GM21576 (cell line): ENCODE results near the gene CDCA7.
"Not testable (repeated sequence)": the region's sequence is repeated elsewhere in the genome, so short reads cannot be mapped to it uniquely, and the experiment has no call there.

Source experiments
- ATAC-seq: cut with Tn5 transposase; IDR thresholded peaks from one replicate; pipeline ENCODE4 v1.9.1; 2021; ENCODE audit warnings: mild to moderate bottlenecking, moderate library complexity; ENCODE audit not compliant: unreplicated experiment

Gene CDCA7

DNA sequence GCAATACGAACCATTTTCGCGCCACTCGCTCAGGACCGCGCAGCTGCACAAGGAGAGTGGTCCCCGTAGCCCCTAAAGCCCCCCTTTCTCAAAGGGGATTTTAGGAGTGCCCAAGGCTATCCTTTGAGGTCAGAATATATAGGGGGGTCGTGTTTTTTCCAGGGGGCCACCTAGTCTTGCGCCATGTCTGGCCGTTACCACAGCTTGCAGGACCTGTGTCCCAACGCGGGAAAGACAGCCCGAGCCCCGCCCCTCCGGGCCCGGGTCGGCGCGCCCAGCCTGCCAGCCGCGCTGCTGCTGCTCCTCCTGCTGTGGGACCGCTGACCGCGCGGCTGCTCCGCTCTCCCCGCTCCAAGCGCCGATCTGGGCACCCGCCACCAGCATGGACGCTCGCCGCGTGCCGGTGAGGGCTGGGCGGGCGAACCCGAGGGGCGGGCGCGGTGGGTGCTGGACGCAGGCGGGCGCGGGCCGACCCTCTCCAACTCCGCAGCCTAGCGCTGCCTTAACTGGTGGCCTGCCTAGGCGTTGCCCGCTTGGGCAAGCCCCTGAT, at the start of gene CDCA7:
Gene CDCA7 (plus strand): TSS at position 291 of the 550 bp plus-strand sequence. CDS start 92 bp downstream, at position 383.
- ATAC-seq: peak; percentile 35

DNA sequence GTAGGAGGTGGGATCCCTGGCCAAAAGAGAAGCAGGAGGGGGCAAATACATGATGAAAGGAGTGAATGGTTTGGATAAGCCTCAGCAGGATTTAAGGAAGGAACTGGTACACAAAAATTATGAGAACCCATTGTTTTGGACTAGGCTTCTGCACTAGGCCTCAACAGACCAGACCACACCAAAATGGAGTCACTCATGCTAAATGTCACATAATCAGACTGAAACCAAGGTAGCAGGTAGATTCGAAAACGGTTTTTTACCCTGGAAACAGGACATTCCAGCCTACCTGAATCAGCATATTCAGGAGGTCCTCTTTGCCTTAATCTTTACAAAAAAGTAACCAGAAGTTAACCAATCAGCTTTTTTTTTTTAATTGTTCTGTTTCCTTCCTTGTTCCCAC, 49.4 kb upstream of the CDCA7 start:
- no peak for ATAC-seq

GRCh38 chr2:173307293-173307692, 47.4 kb upstream of the CDCA7 start:
- peak; percentile 89 for ATAC-seq

- ATAC-seq: not testable (repeated sequence)
These were observed 45.3 kb upstream of the CDCA7 start for GRCh38 chr2:173309370-173309769.

DNA sequence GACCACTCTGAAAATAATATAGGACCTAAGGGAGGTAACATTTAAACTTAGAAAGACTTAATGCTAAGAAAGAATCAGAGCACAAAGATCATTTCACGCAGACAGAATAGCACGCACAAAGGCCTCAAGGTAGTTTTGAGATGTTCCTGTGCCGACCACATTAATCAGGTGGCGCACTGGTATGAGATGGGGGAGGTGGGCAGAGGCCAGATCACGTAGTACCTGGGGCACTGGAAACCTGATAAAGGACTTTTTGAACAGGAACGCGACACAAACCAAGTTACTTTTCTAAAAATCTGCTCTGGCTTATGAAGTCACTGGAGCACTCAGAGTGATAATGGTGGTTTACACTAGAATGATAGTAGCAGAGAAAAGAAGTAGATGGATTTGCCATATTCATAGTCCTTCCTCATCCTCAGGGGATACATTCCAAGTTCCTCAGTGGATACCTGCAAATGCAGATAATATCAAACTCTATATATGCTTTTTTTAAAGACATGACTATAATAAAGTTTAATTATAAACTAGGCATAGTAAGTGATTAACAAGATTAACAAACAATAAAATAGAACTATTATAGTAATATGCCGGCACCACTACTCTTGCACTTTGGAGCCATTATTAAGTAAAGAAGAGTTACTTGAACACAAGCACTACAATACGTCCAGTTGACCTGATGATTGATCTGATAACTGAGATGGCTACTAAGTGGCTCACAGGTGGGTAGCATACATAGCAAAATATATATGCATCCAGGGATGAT, 42.6 kb upstream of the CDCA7 start:
- ATAC-seq: no peak

- ATAC-seq: no peak
These were observed 31.3 kb upstream of the CDCA7 start for GRCh38 chr2:173323371-173323770.

DNA sequence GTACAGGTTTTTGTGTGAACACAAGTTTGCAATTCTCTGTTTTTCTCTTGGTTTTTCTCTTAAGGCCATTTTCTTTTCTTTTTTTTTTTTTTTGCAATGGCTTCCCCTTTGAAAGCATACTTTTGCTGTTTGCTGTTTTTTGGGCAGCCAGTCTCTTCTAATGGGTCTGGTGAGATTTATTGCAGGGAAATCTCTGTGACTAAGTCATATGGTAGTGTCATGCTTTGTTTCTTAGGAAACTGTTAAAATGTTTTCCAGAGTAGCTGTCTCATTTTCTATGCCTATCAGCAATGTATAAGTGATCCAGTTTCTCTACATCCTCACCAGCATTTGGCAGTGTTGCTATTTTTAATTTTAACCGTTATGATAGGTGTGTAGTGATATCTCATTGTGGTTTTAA, 27.9 kb upstream of the CDCA7 start:
- ATAC-seq: no peak

- ATAC-seq: no peak
These were observed 27.3 kb upstream of the CDCA7 start for GRCh38 chr2:173327421-173327820.

- not testable (repeated sequence) for ATAC-seq
These were observed 21.7 kb upstream of the CDCA7 start for GRCh38 chr2:173333003-173333402.

DNA sequence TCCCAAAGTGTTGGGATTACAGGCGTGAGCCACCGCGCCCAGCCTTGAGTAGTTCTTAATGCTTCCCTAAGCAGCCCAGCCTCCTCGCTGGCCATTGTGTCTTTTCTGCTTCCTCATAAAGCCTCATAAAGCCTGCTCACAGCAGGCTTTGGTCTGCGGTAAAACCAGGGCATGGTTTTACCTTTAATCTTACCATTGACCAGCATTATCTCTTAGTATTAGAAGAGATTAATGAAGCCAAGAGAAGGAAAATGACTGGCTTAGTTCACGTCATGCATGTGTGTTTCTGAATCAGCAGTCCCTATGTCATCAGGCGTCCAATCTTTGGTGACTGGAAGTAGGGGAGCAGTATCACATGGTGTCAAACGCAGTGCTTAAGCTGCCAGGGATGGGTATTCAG, 14.9 kb upstream of the CDCA7 start:
- no peak for ATAC-seq

DNA sequence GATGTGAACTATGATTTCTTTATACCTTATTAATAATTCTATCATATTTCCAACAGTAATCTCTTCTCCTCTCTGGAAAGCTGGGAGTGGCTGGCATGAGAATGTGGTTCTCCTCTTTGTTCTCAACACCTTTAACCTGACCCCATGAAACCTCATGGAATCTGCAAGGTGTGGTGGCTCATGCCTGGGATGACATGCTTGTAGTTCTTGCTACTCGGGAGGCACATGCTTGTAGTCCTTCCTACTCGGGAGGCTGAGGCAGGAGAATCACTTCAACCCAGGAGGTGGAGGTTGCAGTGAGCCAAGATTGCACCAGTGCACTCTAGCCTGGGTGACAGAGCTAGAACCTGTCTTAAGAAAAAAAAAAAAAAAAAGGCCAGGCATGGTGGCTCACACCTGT, 10.8 kb upstream of the CDCA7 start:
- no peak for ATAC-seq

- ATAC-seq: no peak
These were observed 8.6 kb upstream of the CDCA7 start for GRCh38 chr2:173346035-173346434.

GRCh38 chr2:173347305-173348168, 7.1 kb upstream of the CDCA7 start:
- peak; percentile 51 for ATAC-seq

DNA sequence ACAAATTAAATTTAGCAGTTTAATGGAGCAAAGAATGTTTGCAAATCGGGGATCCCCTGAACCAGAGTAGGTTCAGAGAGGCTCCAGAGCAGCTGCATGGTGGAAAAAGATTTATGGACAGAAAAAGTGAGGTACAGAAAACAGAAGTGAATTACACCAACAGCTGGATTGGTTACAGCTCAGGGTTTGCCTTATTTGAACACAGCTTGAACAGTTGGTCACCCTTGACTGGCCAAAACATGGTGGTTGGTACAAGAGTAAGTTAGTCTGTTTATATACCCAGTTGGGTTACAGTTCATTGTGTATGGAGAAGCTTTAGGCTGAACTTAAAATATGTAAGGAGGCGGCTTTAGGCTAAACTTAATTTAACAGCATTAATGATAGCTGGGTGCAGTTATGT, 5.4 kb upstream of the CDCA7 start:
- ATAC-seq: no peak

DNA sequence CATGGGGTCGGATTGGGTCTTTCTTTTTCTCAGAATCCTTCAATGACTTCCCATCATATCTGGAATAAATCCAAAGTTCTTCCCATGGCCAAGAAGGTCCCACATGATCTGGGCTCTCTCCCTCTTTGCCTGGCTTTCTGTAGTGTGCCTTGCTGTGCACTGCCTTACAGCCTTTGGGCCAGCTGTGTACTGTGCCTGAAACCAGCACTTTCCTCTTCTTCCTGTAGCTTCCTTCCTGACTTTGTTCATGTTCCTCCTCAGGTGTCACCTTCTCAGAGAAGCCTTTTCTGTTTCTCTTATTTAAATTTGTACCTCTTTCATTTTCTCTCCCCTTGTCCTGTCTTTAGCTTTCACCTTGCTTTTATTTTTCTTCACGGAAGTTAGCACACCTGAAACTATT, 4.3 kb upstream of the CDCA7 start:
- no peak for ATAC-seq

- ATAC-seq: no peak
These were observed 2.8 kb upstream of the CDCA7 start for GRCh38 chr2:173351879-173352278.

GRCh38 chr2:173353556-173353955, 1.1 kb upstream of the CDCA7 start:
- no peak for ATAC-seq

DNA sequence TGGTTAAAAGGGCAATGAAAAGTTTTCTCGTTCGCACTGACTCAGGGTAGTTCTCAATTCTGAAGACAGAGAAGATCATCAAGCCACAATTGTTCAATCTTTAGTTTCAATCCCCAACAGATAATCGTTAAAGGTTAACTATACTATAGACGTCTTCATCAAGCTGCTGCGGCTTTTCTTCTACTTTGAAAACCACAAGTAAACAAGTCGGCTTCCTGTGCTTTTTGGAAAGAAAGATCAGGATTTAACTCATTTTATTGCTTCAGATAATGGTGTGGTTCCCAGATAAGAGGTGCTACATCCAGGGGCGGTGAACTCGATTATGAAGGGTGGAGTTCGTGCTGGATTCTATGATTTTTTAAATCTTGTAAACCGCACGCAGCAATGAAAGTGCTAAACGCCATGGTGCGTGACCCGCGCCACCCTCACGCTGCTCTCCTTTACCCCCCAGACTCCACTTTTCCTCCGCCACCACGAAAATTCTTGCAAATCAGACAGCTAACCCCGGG, 545 bp upstream of the CDCA7 start:
- ATAC-seq: peak; percentile 39

GRCh38 chr2:173355132-173355865, 627 bp downstream of the CDCA7 start:
- ATAC-seq: peak; percentile 23

- no peak for ATAC-seq
These were observed 1.3 kb downstream of the CDCA7 start for GRCh38 chr2:173355866-173356508.
